ENCODE results near the gene NECAB3.
"Not testable (repeated sequence)": the region's sequence is repeated elsewhere in the genome, so short reads cannot be mapped to it uniquely, and the experiment has no call there.

The NECAB3 gene

GRCh38 chr20:33648396-33649004 is 25.7 kb downstream of the NECAB3 start:
- peaks cover 27% of the 10 kb centered on the region for H3K36me3 ChIP-seq
- no peaks in the 10 kb centered on the region for H3K27me3 ChIP-seq (ENCODE audit: insufficient read depth, low read depth, severe bottlenecking)
- peak; percentile 71 for DNase-seq
- H3K4me3 ChIP-seq (ENCODE audit: low read depth, low read length) = peak overlapping the region; percentile 3; the same call in 1 of the 2 replicates
- peak overlapping the region; percentile 88 for H3K27ac ChIP-seq
- no peaks in the 10 kb centered on the region for H3K9me3 ChIP-seq (ENCODE audit: severe bottlenecking)
- TF ChIP-seq CTCF (IDR thresholded peaks at IDR 0.05; ENCODE audit: low read depth, low read length) = no peak

- peaks cover 30% of the 10 kb centered on the region for H3K36me3 ChIP-seq
- no peaks in the 10 kb centered on the region for H3K9me3 ChIP-seq (ENCODE audit: severe bottlenecking)
- no peak for TF ChIP-seq CTCF (IDR thresholded peaks at IDR 0.05; ENCODE audit: low read depth, low read length)
- no peak for DNase-seq
- H3K27me3 ChIP-seq (ENCODE audit: insufficient read depth, low read depth, severe bottlenecking) = no peaks in the 10 kb centered on the region
- H3K27ac ChIP-seq = peak overlapping the region; percentile 88
- H3K4me3 ChIP-seq (ENCODE audit: low read depth, low read length) = no peak overlapping the region
These were observed 26.4 kb downstream of the NECAB3 start for GRCh38 chr20:33647603-33648395.

GRCh38 chr20:33646959-33647602 is 27.1 kb downstream of the NECAB3 start:
- Histone ChIP-seq H3K27ac (peak overlapping the region; percentile 88), H3K36me3 (peaks cover 33% of the 10 kb centered on the region)
- not testable (repeated sequence) for DNase-seq; H3K27me3 ChIP-seq (ENCODE audit: insufficient read depth, low read depth, severe bottlenecking); H3K4me3 ChIP-seq (ENCODE audit: low read depth, low read length); H3K9me3 ChIP-seq (ENCODE audit: severe bottlenecking)

- Histone ChIP-seq H3K27me3 (ENCODE audit: insufficient read depth, low read depth, severe bottlenecking) (no peaks in the 10 kb centered on the region), H3K9me3 (ENCODE audit: severe bottlenecking) (no peaks in the 10 kb centered on the region), H3K36me3 (peaks cover 39% of the 10 kb centered on the region), H3K27ac (no peak overlapping the region), H3K4me3 (ENCODE audit: low read depth, low read length) (no peak overlapping the region)
- no peak for TF ChIP-seq CTCF (IDR thresholded peaks at IDR 0.05; ENCODE audit: low read depth, low read length)
- no peak for DNase-seq
These were observed 28.0 kb downstream of the NECAB3 start for GRCh38 chr20:33646191-33646590.

- TF ChIP-seq CTCF (IDR thresholded peaks at IDR 0.05; ENCODE audit: low read depth, low read length) = no peak
- Histone ChIP-seq H3K36me3 (peaks cover 46% of the 10 kb centered on the region), H3K27ac (no peak overlapping the region), H3K27me3 (ENCODE audit: insufficient read depth, low read depth, severe bottlenecking) (no peaks in the 10 kb centered on the region), H3K4me3 (ENCODE audit: low read depth, low read length) (no peak overlapping the region), H3K9me3 (ENCODE audit: severe bottlenecking) (no peaks in the 10 kb centered on the region)
- no peak for DNase-seq
These were observed 28.8 kb downstream of the NECAB3 start for GRCh38 chr20:33645396-33645795.

GRCh38 chr20:33645072-33645358 is 29.2 kb downstream of the NECAB3 start:
- no peak for DNase-seq
- TF ChIP-seq CTCF (IDR thresholded peaks at IDR 0.05; ENCODE audit: low read depth, low read length) = no peak
- Histone ChIP-seq H3K36me3 (peaks cover 50% of the 10 kb centered on the region), H3K27ac (no peak overlapping the region), H3K27me3 (ENCODE audit: insufficient read depth, low read depth, severe bottlenecking) (no peaks in the 10 kb centered on the region), H3K4me3 (ENCODE audit: low read depth, low read length) (no peak overlapping the region), H3K9me3 (ENCODE audit: severe bottlenecking) (no peaks in the 10 kb centered on the region)
